Lower leg skin (tissue), 4 donors: ENCODE data around the gene TMEM209. TPM values are rescaled to one million over a fixed set of nuclear protein-coding genes. Genes with fewer than 3 reads are reported as not detected.

Source experiments
- DNase-seq, 2 donors: peaks; one replicate each; pipeline ENCODE4 v3.0.0-alpha.2; 2019; ENCODE audit warnings: low spot score in 2 of 2
- H3K4me3 ChIP-seq: fragments of 200-600 bp; sonication (generic); 2 replicates; pipeline ENCODE4 v1.5.1; 2017; ENCODE audit warnings: mild to moderate bottlenecking, low read depth; ENCODE audit not compliant: poor library complexity, severe bottlenecking
- POLR2A ChIP-seq, 2 donors: fragments of 450-650 bp; IDR thresholded peaks; one replicate each; pipeline ENCODE4 v1.6.1; 2016 to 2017; ENCODE audit warnings: antibody characterized with exemption in 2 of 2, mild to moderate bottlenecking in 1 of 2, moderate library complexity in 1 of 2
- WGBS, 2 donors: methylation state at CpG; one replicate each; pipeline ENCODE4 v1.1.5; 2018; 5-methylcytosine and 5-hydroxymethylcytosine counted together
- intact Hi-C: fragments of 100-400 bp; cut with DNase I; formaldehyde crosslinking; loops from one replicate; pipeline ENCODE4 v1.15.0; 2023; ENCODE audit warnings: low total_unique reads
- total RNA-seq, 4 donors: library from RNA; depleted of rRNA; stranded (reverse); fragments of >200 nt; gene quantifications; one replicate each; pipeline ENCODE4 v1.1.0, GENCODE V29; 2016
- TF ChIP-seq, protein P1 (sequence below), 3 donors: fragments of 450-650 bp; IDR thresholded peaks; one replicate each; pipeline ENCODE4 v1.5.1; 2016; ENCODE audit warnings: antibody characterized with exemption in 3 of 3, mild to moderate bottlenecking in 3 of 3, moderate library complexity in 2 of 3

TMEM209 gene
- total RNA-seq, 4 donors from 2014 or later: 8.0 to 12.7 (median 9.7) TPM

DNA sequence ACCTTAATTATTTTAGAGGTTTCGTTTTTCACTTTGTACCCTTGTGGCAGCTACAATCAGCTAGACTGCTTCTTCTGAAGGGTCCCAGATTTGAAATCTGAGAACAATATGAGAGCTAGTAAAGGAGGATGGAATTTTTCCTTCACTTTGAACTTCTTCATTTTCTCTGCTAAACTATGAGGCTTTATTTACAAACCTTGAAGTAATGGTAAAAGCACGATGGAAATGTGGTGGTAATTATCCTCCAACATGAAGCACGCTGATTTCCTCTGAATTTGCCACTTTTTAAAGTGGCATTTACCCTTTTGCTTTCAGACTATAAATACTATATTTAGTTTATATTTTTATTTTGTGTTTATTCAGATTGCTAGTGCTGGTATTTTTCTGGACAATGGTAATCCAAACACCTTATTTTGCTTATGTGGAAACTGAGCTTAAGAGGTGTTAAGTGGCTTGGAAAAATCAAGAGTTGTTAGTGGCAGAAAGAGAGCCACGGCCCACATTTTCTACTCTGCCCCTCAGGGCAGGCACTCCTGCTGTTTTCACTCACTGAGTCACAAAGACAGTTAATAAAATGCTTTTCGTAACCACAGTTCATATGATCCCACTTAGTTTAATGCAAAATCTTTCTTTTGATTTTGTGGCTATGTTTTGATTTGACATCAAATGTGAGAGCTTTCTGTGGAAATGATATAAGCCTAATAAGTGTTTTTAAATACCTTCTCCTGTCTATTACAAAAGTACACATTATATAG, 5.2 kb upstream of the TMEM209 start:
- TF ChIP-seq, protein P1, sequence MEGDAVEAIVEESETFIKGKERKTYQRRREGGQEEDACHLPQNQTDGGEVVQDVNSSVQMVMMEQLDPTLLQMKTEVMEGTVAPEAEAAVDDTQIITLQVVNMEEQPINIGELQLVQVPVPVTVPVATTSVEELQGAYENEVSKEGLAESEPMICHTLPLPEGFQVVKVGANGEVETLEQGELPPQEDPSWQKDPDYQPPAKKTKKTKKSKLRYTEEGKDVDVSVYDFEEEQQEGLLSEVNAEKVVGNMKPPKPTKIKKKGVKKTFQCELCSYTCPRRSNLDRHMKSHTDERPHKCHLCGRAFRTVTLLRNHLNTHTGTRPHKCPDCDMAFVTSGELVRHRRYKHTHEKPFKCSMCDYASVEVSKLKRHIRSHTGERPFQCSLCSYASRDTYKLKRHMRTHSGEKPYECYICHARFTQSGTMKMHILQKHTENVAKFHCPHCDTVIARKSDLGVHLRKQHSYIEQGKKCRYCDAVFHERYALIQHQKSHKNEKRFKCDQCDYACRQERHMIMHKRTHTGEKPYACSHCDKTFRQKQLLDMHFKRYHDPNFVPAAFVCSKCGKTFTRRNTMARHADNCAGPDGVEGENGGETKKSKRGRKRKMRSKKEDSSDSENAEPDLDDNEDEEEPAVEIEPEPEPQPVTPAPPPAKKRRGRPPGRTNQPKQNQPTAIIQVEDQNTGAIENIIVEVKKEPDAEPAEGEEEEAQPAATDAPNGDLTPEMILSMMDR (IDR thresholded peaks at IDR 0.05): no peak
- TF ChIP-seq POLR2A (IDR thresholded peaks at IDR 0.05): no peak
- H3K4me3 ChIP-seq: no peak overlapping the region
- intact Hi-C loops: no loop called here
- 41 to 45% methylated on average over 5 of the region's 5 CpGs for WGBS, 2 donors
- no peak for DNase-seq

DNA sequence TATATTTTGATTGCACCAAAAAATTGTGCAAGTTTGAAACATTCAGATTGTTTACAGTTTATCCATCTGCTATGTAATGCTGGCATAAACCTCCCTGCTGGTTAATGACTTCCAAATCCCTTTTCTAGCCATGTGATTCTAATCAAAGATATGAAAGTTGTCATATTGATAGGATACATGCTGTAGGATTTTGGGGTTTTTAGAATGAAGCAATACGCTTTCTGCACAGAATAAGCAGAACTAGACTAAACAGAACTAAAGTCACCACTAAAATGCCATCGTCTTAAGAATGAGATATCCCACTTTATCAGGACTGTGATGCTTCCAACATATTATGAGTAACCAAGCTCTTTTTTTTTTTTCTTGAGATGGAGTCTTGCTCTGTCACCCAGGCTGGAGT, 3.3 kb upstream of the TMEM209 start:
- 77 to 84% methylated on average over 2 of the region's 2 CpGs for WGBS, 2 donors
- TF ChIP-seq POLR2A (IDR thresholded peaks at IDR 0.05): no peak
- TF ChIP-seq, protein P1 (IDR thresholded peaks at IDR 0.05): no peak
- intact Hi-C loops: no loop called here
- no peak overlapping the region for H3K4me3 ChIP-seq
- no peak for DNase-seq

DNA sequence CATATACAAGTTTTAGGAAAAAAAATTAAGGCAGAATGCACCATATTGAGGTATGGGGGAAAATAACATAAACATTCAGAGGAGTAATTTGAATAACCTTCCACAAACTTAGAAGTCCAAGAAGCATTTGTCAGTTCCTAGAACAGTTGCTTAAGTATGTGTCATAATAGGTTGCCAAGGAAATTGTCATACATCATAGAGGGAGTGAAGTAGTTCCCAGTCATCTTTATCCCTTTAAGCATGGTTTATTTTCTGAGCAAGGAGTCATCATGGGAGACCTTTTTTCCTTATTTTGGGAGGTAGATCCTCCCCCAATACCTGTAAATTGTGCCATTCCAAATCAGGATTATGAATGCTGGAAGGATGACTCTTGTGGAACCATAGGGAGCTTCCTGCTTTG, 2.4 kb upstream of the TMEM209 start, which contains the start of gene SSMEM1:
SSMEM1 (plus strand) TSS at position 219 of the 400 bp plus-strand sequence; CDS start at position 270, 51 bp downstream.
- DNase-seq: no peak
- TF ChIP-seq POLR2A (IDR thresholded peaks at IDR 0.05): no peak
- TF ChIP-seq, protein P1 (IDR thresholded peaks at IDR 0.05): no peak
- intact Hi-C loops: no loop called here
- H3K4me3 ChIP-seq: no peak within 1 kb of the TSS

- DNase-seq: no peak
- intact Hi-C loops: no loop called here
- H3K4me3 ChIP-seq: no peak overlapping the region
- TF ChIP-seq, protein P1 (IDR thresholded peaks at IDR 0.05): no peak
- TF ChIP-seq POLR2A (IDR thresholded peaks at IDR 0.05): no peak
- WGBS, 2 donors: 82 to 87% methylated on average over 5 of the region's 5 CpGs
Observed at GRCh38 chr7:130207033-130207432, 1.8 kb upstream of the TMEM209 start.

GRCh38 chr7:130201796-130202195, 3.4 kb downstream of the TMEM209 start:
- no peak for TF ChIP-seq POLR2A (IDR thresholded peaks at IDR 0.05)
- TF ChIP-seq, protein P1 (IDR thresholded peaks at IDR 0.05): no peak
- no peak overlapping the region for H3K4me3 ChIP-seq
- intact Hi-C loops: no loop called here
- DNase-seq: no peak
- WGBS, 2 donors: 86 to 87% methylated on average over 7 of the region's 7 CpGs

DNA sequence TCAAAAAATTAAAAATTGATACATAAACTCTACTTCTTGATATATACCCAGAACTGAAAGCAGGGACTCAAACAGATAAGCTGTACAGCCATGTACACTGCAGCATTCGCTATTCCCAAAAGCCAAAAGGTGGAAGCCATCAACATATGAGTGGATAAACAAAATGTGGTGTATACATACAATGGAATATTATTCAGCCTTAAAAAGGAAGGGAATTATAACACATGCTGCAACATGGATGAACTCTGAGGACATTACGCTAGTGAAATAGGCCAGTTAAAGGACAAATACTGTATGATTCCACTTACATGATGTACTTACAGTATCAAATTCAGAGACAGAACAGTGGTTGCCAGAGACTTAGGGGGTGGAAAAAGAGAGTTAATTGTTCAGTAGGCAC, 8.1 kb downstream of the TMEM209 start:
- no peak for DNase-seq
- 50 to 83% methylated on average over 2 of the region's 2 CpGs for WGBS, 2 donors
- intact Hi-C loops: no loop called here
- H3K4me3 ChIP-seq: no peak overlapping the region
- no peak for TF ChIP-seq POLR2A (IDR thresholded peaks at IDR 0.05)
- TF ChIP-seq, protein P1 (IDR thresholded peaks at IDR 0.05): no peak
